Measurements from ENCODE around the gene SPTBN4.
A peak's percentile ranks its signal among the peaks of the same experiment; 100 is the strongest.

SPTBN4 gene

GRCh38 chr19:40567750-40568494, 101.1 kb downstream of the SPTBN4 start:
- no peak for DNase-seq

DNA sequence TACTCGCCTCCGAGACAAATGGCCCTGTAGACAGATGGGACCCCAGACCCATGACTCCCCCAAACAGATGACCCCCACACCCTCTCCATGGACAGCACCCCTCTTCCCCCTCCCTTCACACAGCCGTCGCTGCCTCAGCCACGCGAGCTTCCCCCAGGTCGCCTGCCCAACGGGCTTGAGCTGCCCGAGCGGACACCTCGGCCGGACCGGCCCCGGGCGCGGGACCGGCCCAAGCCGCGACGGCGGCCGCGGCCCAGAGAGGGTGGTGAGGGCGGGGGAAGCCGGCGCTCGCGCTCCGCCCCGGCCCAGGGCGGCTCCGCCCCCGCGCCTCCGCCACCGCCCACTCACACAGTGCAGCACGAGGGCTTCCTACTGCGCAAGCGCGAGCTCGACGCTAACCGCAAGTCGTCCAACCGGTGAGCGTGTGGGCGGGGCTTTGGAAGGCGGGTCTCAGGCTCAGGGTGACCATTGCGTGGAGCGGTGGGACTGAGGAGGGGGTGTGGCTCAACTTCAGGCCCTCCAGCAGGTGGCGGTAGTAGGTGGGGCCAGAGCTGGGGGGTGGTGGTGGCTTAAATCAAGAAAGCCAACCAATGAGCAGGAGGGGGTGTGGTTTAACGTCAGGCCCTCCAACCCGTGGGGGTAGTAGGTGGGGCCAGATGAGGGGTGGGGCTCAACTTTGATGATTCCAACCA, 103.7 kb downstream of the SPTBN4 start:
- peak; percentile 93 for DNase-seq

GRCh38 chr19:40571005-40571318, 104.2 kb downstream of the SPTBN4 start:
- no peak for DNase-seq

DNA sequence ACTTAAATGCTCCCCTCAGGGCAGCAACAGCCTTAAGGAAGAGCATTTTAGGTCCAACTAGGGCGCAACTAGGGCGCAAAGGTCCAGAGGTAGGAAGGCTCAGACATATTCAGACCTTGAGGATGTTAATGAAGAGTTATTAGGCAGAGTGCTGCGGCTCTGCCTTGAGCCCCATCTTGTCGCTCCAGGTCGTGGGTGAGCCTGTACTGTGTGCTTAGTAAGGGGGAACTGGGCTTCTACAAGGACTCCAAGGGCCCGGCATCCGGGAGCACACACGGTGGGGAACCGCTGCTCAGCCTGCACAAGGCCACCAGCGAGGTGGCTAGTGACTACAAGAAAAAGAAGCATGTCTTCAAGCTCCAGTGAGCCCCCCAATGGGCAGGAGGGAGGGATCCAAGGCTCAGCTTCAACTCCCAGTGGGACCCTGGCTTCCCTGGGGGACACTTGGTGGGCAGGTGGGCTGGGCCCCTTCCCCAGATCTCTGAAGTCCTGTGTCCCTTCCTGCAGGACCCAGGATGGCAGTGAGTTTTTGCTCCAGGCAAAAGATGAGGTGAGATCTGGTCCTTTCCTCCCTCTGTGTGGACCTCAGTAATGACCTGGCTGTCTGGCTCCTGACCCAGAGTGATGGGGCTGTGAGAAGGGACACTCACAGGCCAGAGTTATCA, 105.2 kb downstream of the SPTBN4 start:
- no peak for DNase-seq

DNA sequence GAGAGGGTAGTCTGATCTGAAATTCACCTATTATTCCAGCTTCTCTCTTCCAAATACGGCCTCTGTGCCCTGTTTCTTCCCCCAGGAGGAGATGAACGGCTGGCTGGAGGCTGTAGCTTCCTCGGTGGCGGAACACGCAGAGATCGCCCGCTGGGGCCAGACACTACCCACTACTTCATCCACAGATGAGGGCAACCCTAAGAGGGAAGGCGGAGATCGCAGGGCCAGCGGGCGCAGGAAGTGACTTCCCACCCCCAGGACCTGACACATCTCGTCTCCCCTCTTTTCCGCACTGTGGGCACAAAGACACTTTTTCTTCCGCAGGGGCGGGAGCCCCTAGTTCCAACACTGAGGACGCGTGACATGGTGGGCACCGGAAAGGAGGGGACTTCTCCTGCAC, 108.5 kb downstream of the SPTBN4 start:
- no peak for DNase-seq

- DNase-seq, result no peak
These were observed 109.4 kb downstream of the SPTBN4 start for GRCh38 chr19:40576151-40576584.

DNA sequence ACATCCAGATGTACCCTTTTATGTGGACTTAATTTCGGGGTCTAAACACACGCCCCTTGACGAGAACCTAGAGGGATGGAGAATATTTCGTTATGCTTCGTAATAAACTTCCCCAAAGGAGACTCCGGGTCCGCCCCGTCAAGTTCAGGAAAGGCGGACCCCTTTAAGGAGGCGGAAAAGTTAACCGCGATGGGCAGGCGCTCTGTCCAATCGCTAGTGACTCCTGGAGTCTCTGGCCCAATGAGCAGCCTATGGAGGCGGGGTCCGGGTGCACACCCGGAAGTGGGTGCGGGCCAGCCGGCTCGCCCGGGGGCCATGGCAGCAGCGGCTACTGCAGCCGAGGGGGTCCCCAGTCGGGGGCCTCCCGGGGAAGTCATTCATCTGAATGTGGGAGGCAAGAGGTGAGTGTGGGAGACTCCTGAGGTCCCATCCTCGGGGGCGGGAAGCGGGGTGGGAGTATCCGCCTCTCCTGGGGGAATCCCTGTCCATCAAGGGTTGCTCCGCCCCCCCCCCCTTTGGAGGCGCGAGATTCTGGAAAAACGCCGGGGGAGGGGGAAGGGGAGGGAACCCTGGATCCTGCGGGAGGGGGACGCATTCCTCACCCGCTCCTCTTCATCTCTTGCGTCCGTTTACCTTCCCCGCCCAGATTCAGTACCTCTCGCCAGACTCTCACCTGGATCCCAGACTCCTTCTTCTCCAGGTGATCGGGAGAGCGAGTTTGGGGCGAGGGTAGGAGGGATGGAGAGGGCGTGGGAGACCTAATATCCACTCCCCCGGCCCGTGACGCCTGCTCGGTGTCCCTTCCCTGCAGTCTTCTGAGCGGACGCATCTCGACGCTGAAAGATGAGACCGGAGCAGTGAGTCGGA, 110.0 kb downstream of the SPTBN4 start, which contains the start of gene SHKBP1:
Gene SHKBP1 (plus strand): TSS at position 289 of the 867 bp plus-strand sequence. CDS start 27 bp downstream, at position 316.
- DNase-seq, result peak; percentile 95

DNA sequence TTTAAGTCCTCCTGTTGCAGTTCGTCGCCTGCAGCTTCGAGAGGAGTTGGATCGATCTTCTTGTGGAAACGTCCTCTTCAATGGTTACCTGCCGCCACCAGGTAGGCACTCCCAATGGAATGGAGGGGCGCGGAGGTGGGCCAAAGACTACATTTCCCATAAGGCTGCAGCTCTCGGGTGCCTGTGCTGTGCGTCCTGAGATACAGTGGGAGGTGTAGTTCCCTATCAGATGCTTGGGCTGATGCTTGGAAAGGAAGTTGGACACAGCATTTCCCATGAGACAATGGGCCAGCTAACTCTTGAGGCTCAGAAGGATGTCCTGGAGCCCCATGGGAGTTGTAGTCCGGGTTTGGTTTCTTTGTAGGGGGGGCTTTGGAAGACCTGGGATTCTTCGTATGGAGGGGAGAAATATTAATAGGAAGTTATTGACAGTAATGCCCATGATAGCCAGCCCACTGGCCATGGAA, 111.7 kb downstream of the SPTBN4 start:
- no peak for DNase-seq

- no peak for DNase-seq
These were observed 113.8 kb downstream of the SPTBN4 start for GRCh38 chr19:40580619-40581018.

DNA sequence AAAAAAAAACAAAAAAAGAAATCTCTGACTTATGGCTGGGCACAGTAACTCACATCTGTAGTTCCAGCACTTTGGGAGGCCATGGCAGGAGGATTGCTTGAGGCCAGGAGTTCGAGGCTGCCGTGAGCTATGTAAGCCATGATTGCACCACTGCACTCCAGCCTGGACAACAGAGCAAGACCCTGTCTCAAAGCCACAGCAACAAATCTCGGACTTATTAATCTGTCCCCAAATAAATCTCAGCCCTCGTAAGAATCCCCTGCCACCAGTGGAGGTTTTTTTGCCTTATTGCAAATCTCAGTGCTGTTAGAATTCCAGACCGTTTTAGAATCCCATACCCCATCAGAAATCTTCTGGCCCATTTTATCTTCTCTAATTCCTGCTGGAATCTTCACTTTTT, 114.7 kb downstream of the SPTBN4 start:
- no peak for DNase-seq

DNA sequence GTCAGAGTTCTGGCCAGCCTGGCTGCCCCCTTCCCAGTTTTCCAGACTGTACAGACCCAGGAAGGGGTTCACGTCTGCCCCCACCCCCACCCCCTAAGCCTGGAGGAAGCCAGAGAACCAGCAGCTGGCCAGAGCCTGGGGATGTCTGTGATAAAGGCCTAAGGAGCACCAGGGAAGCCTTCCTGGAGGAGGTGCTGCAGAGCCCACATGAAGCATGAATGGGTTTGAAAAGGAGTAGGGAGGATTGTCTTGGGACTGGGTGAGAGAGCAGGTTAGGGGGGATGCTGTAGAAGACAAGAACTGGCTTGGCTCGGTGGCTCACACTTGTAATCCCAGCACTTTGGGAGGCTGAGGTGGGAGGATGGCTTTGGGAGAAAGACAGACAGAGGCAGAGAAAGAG, 115.7 kb downstream of the SPTBN4 start:
- DNase-seq, result no peak

DNA sequence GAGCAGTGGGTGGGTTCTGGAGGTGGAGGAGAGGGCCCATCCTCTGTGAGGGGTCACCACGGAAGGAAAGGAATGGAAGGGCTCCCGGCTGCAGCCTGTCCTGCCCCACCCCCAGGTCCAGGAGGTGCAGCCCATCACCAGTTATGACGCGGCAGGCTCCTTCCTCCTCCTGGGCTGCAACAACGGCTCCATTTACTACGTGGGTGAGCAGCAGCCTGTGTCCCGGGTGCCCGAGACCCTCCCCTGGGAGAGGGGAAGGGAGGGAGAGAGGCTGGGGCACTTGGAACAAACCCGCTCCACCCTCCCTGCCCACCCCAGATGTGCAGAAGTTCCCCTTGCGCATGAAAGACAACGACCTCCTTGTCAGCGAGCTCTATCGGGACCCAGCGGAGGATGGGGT, 116.5 kb downstream of the SPTBN4 start:
- DNase-seq, result no peak

- no peak for DNase-seq
These were observed 117.2 kb downstream of the SPTBN4 start for GRCh38 chr19:40584007-40584406.

DNA sequence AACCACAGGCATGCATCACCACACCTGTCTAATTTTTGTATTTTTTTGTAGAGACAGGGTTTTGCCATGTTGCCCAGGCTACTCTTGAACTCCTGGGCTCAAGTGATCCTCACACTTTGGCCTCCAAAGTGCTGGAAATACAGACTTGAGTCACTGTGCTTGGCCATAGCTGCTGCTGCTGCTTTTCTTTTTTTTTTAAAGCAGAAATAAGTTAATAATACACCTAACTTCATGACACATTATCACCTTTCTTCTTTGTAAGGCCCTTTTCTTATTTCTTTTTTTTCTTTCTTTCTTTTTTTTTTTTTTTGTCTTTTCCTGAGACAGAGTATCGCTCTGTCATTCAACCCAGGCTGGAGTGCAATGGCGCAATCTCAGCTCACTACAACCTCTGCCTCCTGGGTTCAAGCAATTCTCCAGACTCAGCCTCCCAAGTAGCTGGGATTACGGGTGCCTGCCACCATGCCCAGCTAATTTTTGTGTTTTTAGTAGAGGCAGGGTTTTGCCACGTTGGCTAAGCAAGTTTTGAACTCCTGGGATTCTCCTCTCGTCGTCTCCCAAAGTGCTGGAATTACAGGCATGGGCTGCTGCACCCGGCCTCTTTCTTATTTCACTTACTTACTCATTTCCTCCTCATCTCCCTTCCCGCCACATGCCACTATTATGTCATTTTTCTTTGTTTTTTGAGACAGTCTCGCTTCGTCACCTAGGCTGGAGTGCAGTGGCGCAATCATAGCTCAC, 118.6 kb downstream of the SPTBN4 start:
- DNase-seq, result no peak

DNA sequence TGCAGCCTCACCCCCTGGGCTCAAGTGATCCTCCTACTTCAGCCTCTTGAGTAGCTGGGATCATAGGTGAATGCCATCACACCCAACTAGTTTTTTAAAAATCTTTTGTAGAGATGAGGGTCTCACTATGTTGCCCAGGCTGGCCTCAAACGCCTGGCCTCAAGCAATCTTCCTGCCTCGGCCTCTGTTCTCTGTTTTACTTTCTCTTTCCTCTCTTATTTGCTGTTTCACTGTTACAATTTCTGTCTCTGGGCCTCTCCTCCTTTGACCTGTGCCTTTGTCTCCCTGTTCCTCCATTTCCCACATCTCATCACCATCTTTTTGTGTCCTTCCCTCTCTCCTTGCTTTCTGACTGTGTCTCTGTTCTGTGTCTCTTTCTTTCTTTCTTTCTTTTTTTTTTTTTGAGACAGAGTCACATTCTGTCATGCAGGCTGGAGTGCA, 119.2 kb downstream of the SPTBN4 start:
- DNase-seq, result no peak

- DNase-seq, result no peak
These were observed 119.8 kb downstream of the SPTBN4 start for GRCh38 chr19:40586611-40587010.

DNA sequence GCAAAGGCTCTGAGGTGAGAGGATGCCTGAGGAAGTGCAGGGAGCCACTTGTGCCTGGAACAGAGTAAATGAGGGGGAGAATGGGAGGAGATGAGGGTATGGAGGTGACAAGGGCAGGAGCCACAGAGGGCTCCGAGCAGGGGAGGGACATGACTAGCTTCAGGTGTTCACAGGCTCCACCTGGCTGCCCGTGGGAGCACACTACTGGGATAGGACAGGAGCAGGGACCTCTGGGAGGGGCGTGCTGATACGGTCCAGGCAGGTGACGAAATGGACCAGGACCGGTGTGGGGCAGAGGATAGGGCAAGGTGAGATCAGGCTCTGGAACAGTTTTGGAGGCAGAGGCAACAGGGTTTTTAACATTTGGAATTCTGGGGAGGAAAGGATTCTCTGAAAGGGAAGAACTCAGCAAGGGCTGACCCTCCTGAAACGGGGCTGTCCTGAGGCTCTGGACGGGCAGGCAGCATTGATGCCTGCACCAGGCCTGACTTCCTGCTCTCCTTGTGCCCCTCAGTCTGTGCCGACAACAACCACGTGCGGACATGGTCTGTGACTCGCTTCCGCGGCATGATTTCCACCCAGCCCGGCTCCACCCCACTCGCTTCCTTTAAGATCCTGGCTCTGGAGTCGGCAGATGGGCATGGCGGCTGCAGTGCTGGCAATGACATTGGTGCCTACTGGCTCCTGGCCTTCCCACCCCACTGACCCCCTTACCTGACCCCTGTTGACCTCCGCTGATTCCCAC, 121.5 kb downstream of the SPTBN4 start:
- no peak for DNase-seq

GRCh38 chr19:40588926-40589569, 122.2 kb downstream of the SPTBN4 start:
- DNase-seq, result no peak

DNA sequence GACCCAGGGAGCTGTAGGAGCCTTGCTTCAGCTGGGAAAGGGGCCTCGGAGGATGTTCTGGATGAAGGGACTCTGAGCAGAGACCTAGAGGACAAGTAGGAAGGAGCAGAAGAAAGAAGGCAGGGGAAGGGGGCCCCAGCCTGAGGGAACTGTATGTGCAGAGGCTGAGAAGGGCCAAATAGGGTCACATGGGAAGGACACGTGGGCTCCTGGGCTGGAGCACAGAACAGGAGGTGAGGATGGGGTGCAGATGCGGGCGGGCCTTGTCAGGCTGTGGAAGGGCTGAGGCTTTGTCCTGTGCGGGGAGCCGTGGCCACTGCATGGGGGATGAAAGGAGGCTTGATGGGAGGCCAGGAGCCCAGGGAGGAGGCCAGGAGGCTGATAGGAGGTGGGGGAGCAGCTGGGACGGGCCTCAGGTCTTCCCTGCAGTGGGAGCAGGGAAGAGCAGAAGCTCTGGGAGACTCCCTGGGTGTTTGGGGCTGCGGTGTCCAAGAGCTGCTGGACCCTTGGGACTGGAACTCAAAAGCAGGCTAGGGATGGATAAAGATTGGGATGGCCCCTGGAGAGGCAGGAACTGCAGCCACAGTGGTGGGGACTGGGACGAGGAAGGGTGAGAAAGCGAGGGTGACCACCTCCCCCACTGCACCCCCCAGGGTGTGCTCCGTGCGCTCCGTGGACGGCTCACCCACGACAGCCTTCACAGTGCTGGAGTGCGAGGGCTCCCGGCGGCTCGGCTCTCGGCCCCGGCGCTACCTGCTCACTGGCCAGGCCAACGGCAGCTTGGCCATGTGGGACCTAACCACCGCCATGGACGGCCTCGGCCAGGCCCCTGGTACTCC, 123.0 kb downstream of the SPTBN4 start:
- DNase-seq, result no peak
